HG03280 (cell line): ENCODE measurements around the gene STXBP1.
"Not testable (repeated sequence)": the region's sequence is repeated elsewhere in the genome, so short reads cannot be mapped to it uniquely, and the experiment has no call there.

ENCODE experiments used
- ATAC-seq: cut with Tn5 transposase; IDR thresholded peaks from one replicate; pipeline ENCODE4 v1.9.1; 2021; ENCODE audit warnings: mild to moderate bottlenecking, moderate library complexity; ENCODE audit not compliant: unreplicated experiment

STXBP1 gene

GRCh38 chr9:127613583-127613954 lies 1.5 kb downstream of the STXBP1 start:
- ATAC-seq = no peak

GRCh38 chr9:127614961-127615360 lies 2.9 kb downstream of the STXBP1 start:
- ATAC-seq = no peak

GRCh38 chr9:127621339-127621970 lies 9.4 kb downstream of the STXBP1 start:
- ATAC-seq = not testable (repeated sequence)

GRCh38 chr9:127626752-127627493 lies 14.8 kb downstream of the STXBP1 start:
- ATAC-seq = no peak

- ATAC-seq = no peak
These were observed 15.4 kb downstream of the STXBP1 start for GRCh38 chr9:127627494-127627855.

- no peak for ATAC-seq
These were observed 16.8 kb downstream of the STXBP1 start for GRCh38 chr9:127628758-127629467.

- no peak for ATAC-seq
These were observed 17.5 kb downstream of the STXBP1 start for GRCh38 chr9:127629468-127630081.

GRCh38 chr9:127633216-127633862 lies 21.3 kb downstream of the STXBP1 start:
- ATAC-seq = no peak

- ATAC-seq = no peak
These were observed 21.9 kb downstream of the STXBP1 start for GRCh38 chr9:127634021-127634420.

- no peak for ATAC-seq
These were observed 22.6 kb downstream of the STXBP1 start for GRCh38 chr9:127634698-127635097.

GRCh38 chr9:127635201-127635735 lies 23.2 kb downstream of the STXBP1 start:
- ATAC-seq = no peak

GRCh38 chr9:127637322-127637847 lies 25.3 kb downstream of the STXBP1 start:
- no peak for ATAC-seq

GRCh38 chr9:127640908-127641545 lies 28.9 kb downstream of the STXBP1 start:
- no peak for ATAC-seq

- no peak for ATAC-seq
These were observed 30.1 kb downstream of the STXBP1 start for GRCh38 chr9:127642082-127642740.

GRCh38 chr9:127644146-127644827 lies 32.2 kb downstream of the STXBP1 start:
- ATAC-seq = no peak

GRCh38 chr9:127644943-127645342 lies 32.9 kb downstream of the STXBP1 start:
- no peak for ATAC-seq

- ATAC-seq = no peak
These were observed 35.4 kb downstream of the STXBP1 start for GRCh38 chr9:127647451-127647850.

GRCh38 chr9:127650518-127650917 lies 38.4 kb downstream of the STXBP1 start:
- ATAC-seq = no peak
